Measurements from ENCODE around the gene DDC. TPM values are rescaled to one million over a fixed set of nuclear protein-coding genes. Genes with fewer than 3 reads are reported as not detected.
"Not testable (repeated sequence)": the region's sequence is repeated elsewhere in the genome, so short reads cannot be mapped to it uniquely, and the experiment has no call there.

The DDC gene
- total RNA-seq, 1 donor from 2014 or later, result not detected

DNA sequence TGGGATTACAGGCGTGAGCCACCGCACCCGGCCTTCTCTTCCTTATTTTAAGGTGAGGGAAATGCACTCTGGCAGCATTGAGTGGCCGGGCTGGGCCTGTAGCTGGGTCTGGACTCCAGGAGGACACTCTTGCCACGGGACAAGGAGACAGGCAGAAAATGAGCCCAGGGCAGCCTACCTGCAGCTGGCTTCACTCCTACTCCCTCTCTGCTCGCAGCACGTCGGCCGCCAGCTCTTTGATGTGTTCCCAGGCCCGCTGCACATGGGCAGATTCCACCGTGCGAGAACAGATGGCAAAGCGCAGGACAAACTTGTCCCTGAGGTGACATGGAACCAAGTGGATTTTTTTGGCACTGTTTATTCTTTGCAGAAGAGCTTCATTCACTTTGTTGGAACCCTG lies 102.2 kb downstream of the DDC start:
- H3K27ac Mint-ChIP-seq, result no peak overlapping the region
- H3K9me3 Mint-ChIP-seq, result peaks cover 5% of the 10 kb centered on the region
- H3K27me3 Mint-ChIP-seq (ENCODE audit: low read depth), result peaks cover 18% of the 10 kb centered on the region
- H3K36me3 Mint-ChIP-seq, result no peaks in the 10 kb centered on the region
- H3K4me3 Mint-ChIP-seq, result no peak overlapping the region
- TF ChIP-seq, protein P1, sequence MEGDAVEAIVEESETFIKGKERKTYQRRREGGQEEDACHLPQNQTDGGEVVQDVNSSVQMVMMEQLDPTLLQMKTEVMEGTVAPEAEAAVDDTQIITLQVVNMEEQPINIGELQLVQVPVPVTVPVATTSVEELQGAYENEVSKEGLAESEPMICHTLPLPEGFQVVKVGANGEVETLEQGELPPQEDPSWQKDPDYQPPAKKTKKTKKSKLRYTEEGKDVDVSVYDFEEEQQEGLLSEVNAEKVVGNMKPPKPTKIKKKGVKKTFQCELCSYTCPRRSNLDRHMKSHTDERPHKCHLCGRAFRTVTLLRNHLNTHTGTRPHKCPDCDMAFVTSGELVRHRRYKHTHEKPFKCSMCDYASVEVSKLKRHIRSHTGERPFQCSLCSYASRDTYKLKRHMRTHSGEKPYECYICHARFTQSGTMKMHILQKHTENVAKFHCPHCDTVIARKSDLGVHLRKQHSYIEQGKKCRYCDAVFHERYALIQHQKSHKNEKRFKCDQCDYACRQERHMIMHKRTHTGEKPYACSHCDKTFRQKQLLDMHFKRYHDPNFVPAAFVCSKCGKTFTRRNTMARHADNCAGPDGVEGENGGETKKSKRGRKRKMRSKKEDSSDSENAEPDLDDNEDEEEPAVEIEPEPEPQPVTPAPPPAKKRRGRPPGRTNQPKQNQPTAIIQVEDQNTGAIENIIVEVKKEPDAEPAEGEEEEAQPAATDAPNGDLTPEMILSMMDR (IDR thresholded peaks at IDR 0.05; ENCODE audit: unreplicated experiment), result no peak
- no peaks in the 10 kb centered on the region for H3K4me1 Mint-ChIP-seq
- no peak for DNase-seq (ENCODE audit: low spot score in 2 of 2, unreplicated experiment in 2 of 2)

DNA sequence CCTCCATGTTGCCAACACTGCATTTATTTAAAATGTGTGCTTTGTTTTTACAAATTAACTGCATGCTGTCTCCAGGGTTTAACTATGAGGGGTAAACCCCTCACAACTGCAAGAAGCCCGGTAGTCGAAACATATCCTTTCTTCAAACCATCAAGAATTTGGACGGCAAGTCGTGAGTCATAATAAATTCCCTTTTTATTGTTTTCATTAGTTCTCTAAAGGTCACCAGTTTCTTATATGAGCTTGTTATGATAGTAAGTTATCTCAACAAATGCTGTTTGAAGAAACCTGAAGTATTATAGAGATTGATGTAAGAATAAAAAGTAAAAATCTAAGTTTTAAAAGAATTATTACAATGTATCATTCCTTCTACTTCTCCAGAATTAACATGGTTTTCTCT lies 102.8 kb downstream of the DDC start:
- Mint-ChIP-seq H3K27me3 (ENCODE audit: low read depth) (peaks cover 15% of the 10 kb centered on the region), H3K27ac (no peak overlapping the region), H3K9me3 (peaks cover 11% of the 10 kb centered on the region), H3K4me3 (no peak overlapping the region), H3K36me3 (no peaks in the 10 kb centered on the region), H3K4me1 (no peaks in the 10 kb centered on the region)
- no peak for DNase-seq (ENCODE audit: low spot score in 2 of 2, unreplicated experiment in 2 of 2)
- TF ChIP-seq, protein P1 (IDR thresholded peaks at IDR 0.05; ENCODE audit: unreplicated experiment), result no peak

DNA sequence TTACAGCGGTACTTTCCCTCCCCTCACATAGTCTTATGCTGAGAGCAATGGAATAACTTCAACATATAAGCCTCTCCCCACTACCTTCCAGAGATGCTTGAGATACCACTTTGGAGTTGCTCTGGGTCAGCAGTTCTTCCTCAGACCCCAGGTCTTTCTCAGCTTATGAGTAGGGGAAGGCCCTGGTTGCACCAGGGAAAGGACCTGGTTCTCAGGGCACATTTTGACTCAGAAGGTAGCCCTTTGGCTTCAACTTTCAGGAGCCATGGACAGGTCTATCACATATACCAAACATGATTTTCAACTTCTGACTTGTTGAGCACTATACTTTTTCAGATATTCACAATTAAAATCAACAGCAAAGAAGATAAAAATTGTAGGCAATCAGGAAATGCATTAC lies 103.5 kb downstream of the DDC start:
- Mint-ChIP-seq H3K4me3 (no peak overlapping the region), H3K9me3 (peaks cover 11% of the 10 kb centered on the region), H3K36me3 (no peaks in the 10 kb centered on the region), H3K27ac (no peak overlapping the region), H3K4me1 (no peaks in the 10 kb centered on the region), H3K27me3 (ENCODE audit: low read depth) (peaks cover 10% of the 10 kb centered on the region)
- DNase-seq (ENCODE audit: low spot score in 2 of 2, unreplicated experiment in 2 of 2), result no peak
- TF ChIP-seq, protein P1 (IDR thresholded peaks at IDR 0.05; ENCODE audit: unreplicated experiment), result no peak

- not testable (repeated sequence) for H3K4me3 Mint-ChIP-seq; H3K27ac Mint-ChIP-seq; H3K4me1 Mint-ChIP-seq; DNase-seq (ENCODE audit: low spot score in 2 of 2, unreplicated experiment in 2 of 2); H3K36me3 Mint-ChIP-seq
- H3K27me3 Mint-ChIP-seq (ENCODE audit: low read depth), result peaks cover 13% of the 10 kb centered on the region
- H3K9me3 Mint-ChIP-seq, result peaks cover 11% of the 10 kb centered on the region
These were observed 106.0 kb downstream of the DDC start for GRCh38 chr7:50459183-50459582.

GRCh38 chr7:50458651-50459050 lies 106.6 kb downstream of the DDC start:
- H3K36me3 Mint-ChIP-seq, H3K4me1 Mint-ChIP-seq: not testable (repeated sequence)

DNA sequence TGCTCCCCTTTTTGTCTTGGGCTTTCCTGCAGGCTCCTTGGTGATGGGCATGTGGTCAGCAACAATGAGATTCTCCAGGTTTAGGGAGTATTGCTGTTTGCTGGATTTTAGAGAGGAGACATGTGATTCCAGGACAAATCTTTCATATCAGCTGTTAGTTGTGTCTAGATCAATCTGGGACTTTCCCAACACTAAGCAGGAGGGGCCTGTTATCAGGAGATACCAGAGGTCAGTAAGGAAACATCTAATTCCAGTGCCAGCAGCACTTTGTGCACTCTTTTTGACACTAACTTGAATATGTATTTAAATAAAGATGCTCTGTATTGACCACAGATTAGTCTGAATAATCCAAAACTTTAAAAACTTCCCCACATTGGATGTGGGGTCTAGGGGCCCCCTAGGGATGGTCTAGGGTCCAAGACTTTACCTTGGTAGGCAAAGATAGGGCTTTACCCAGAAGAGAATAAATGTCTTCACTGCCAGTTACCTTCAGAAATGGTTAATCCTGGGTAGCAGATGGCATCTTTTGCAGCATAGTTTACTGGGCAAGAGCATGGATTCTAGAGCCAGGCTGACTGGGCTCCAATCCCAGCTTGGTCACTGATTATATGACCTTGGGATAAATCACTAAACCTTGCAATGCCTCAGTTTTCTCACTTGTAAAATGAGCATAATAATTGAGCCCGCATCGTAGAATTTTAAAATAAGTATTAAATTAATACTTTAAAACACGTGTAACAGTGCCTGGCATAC lies 108.7 kb downstream of the DDC start:
- Mint-ChIP-seq H3K9me3 (peaks cover 11% of the 10 kb centered on the region), H3K4me3 (no peak overlapping the region), H3K36me3 (no peaks in the 10 kb centered on the region), H3K27ac (no peak overlapping the region), H3K27me3 (ENCODE audit: low read depth) (peaks cover 21% of the 10 kb centered on the region), H3K4me1 (no peaks in the 10 kb centered on the region)
- no peak for DNase-seq (ENCODE audit: low spot score in 2 of 2, unreplicated experiment in 2 of 2)
- TF ChIP-seq, protein P1 (IDR thresholded peaks at IDR 0.05; ENCODE audit: unreplicated experiment), result no peak

More at GRCh38 chr7:50458651-50459050, 106.6 kb downstream of the DDC start:
- peaks cover 11% of the 10 kb centered on the region for H3K9me3 Mint-ChIP-seq
- not testable (repeated sequence) for H3K4me3 Mint-ChIP-seq; DNase-seq (ENCODE audit: low spot score in 2 of 2, unreplicated experiment in 2 of 2); H3K27ac Mint-ChIP-seq
- H3K27me3 Mint-ChIP-seq (ENCODE audit: low read depth), result peaks cover 16% of the 10 kb centered on the region
